ENCODE results near the gene BMAL1. TPM values are rescaled to one million over a fixed set of nuclear protein-coding genes. Genes with fewer than 3 reads are reported as not detected.

BMAL1 gene
- total and polyA plus RNA-seq, 3 experiments from 2014 or later = 25.2 to 29.4 (median 29.2) TPM

DNA sequence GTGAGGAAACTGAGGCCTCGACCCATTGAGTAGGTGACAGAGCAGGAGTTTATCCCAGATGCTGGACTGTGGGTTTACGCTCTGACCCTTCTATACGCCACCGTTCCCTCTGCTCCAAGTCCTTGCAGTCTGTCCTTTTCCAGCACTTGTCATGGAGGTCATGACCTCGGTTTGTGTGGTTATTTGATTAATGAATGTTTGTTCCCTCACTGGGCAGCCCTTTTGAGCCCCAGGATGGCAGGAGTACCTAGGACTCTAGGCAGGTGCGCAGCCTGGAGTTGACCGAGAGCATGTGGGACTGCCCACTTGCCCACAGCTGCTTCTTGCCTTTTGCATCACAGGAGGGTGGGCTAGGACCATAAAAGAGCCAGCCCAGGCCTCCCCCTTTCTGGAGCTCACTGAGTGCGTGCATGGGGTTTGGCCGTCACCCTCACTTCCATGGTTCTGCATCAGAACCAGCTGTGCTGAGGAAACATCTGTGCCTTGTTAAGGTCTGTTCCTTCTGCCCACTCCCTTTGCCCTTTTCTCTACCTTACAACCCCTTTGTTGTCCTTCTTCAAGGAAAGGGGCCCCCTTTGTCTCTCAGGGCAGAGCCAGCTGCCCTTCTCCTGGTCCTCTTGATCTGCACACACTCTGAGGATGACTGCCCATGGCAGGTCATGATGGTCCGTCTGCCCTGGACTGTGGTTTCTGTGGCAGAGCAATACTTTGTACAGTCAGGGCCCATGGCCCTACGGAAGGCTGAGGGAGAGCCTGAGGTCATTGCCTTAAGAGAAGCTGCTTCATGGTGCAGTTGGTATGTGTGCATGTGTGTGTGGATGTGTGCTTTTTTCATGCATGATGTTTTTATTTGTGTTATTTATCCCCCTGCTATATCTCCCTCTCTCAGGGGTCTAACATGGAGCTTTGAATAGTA is 38.2 kb downstream of the BMAL1 start:
- no peaks in the 10 kb centered on the region for H3K9me3 Mint-ChIP-seq
- peak overlapping the region in 5 of 7 donors; percentile 5 to 52 (median 18) for H3K4me3 Mint-ChIP-seq
- no peak overlapping the region for H3K4me3 ChIP-seq (ENCODE audit: low read length)
- ChIA-PET POLR2A (no interaction called here), CTCF (interaction anchor here (1.1 to 2.6 kb wide), 4 partner anchors 20 to 37 kb away, joined by 3 to 11 read pairs (median 4); no protein-coding TSS in a partner anchor)
- H3K27me3 ChIP-seq (ENCODE audit: insufficient read depth, low read length, poor library complexity, severe bottlenecking) = no peaks in the 10 kb centered on the region
- DNase-seq = no peak
- peaks cover 69% of the 10 kb centered on the region for H3K4me1 ChIP-seq (ENCODE audit: insufficient read depth, low read length)
- H3K36me3 Mint-ChIP-seq = peaks cover 4 to 52% (median 16%) of the 10 kb centered on the region in 3 donors
- peaks cover 12 to 98% (median 90%) of the 10 kb centered on the region in 3 donors for H3K4me1 Mint-ChIP-seq
- peak overlapping the region; percentile 25 to 87 (median 53) for H3K27ac Mint-ChIP-seq
- H3K36me3 ChIP-seq (ENCODE audit: insufficient read depth, low read length) = no peaks in the 10 kb centered on the region
- H3K9me3 ChIP-seq (ENCODE audit: low read length) = no peaks in the 10 kb centered on the region
- H3K27ac ChIP-seq (ENCODE audit: low read depth, low read length) = no peak overlapping the region
- H3K27me3 Mint-ChIP-seq = no peaks in the 10 kb centered on the region

- H3K4me1 ChIP-seq (ENCODE audit: insufficient read depth, low read length) = peaks cover 62% of the 10 kb centered on the region
- peak overlapping the region in 3 of 7 donors; percentile 5 to 52 (median 37) for H3K4me3 Mint-ChIP-seq
- peaks cover under 1% of the 10 kb centered on the region for H3K36me3 ChIP-seq (ENCODE audit: insufficient read depth, low read length)
- no peaks in the 10 kb centered on the region for H3K9me3 ChIP-seq (ENCODE audit: low read length)
- no peak overlapping the region for H3K27ac ChIP-seq (ENCODE audit: low read depth, low read length)
- no peaks in the 10 kb centered on the region for H3K9me3 Mint-ChIP-seq
- peaks cover 0 to 47% (median 11%) of the 10 kb centered on the region in 3 donors for H3K36me3 Mint-ChIP-seq
- H3K27me3 Mint-ChIP-seq = no peaks in the 10 kb centered on the region
- H3K27ac Mint-ChIP-seq = peak overlapping the region; percentile 25 to 87 (median 41)
- CTCF ChIA-PET = interaction anchor here (1.1 to 2.6 kb wide), 3 partner anchors 19 to 38 kb away, joined by 3 to 11 read pairs (median 4); no protein-coding TSS in a partner anchor
- H3K27me3 ChIP-seq (ENCODE audit: insufficient read depth, low read length, poor library complexity, severe bottlenecking) = no peaks in the 10 kb centered on the region
- DNase-seq = no peak
- POLR2A ChIA-PET = no interaction called here
- H3K4me3 ChIP-seq (ENCODE audit: low read length) = no peak overlapping the region
- peaks cover 20 to 98% (median 89%) of the 10 kb centered on the region in 3 donors for H3K4me1 Mint-ChIP-seq
These were observed 39.0 kb downstream of the BMAL1 start for GRCh38 chr11:13316528-13316961.

DNA sequence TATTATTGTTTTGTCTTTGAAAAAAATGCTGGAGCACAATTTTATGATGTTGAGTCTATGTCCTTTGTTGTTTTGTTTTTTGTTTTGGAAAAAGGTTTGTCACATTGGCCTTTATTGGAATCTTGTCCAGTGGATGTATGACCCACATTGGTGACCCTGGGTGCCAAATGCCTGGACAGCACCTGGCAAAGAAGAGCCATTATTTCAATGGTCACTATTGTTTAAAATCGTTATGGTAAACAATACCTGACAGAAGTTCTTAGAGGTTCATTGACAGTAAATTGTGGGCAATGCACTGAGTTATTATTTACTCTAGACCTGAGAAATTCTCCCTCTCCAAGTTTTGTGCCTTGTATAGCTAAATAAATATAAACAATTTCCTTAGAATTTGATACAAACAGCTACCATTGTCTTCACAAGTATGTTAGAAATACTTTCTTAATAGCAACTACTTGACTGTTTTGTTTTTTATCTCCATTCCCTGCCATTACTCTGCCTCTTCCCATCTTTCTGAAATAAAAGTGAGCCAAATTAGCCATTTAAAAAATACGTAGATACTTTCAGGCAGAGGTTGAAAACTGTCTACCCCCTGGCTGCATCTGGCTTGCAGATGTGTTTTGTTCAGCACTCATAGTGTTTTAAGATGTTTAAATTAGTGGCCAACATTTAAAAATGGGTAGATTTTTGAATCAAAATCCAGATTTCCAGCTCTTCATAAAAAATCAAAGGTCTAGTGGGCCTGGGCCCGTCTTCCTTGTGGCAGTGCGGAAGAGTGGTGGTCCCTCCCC is 39.9 kb downstream of the BMAL1 start:
- H3K4me1 ChIP-seq (ENCODE audit: insufficient read depth, low read length) = peaks cover 59% of the 10 kb centered on the region
- H3K27ac ChIP-seq (ENCODE audit: low read depth, low read length) = no peak overlapping the region
- no peak overlapping the region for H3K4me3 ChIP-seq (ENCODE audit: low read length)
- no peaks in the 10 kb centered on the region for H3K27me3 ChIP-seq (ENCODE audit: insufficient read depth, low read length, poor library complexity, severe bottlenecking)
- DNase-seq = no peak
- Mint-ChIP-seq H3K27ac (peak overlapping the region in 7 of 8 donors; percentile 24 to 71 (median 62)), H3K9me3 (no peaks in the 10 kb centered on the region), H3K36me3 (peaks cover 0 to 47% (median 12%) of the 10 kb centered on the region in 3 donors), H3K4me1 (peaks cover 29 to 98% (median 90%) of the 10 kb centered on the region in 3 donors), H3K27me3 (no peaks in the 10 kb centered on the region), H3K4me3 (peak overlapping the region in 5 of 7 donors; percentile 24 to 54 (median 44))
- CTCF ChIA-PET = interaction anchor here (0.6 to 1.1 kb wide), 3 partner anchors 18 to 39 kb away, joined by 3 to 5 read pairs (median 3); no protein-coding TSS in a partner anchor
- no peaks in the 10 kb centered on the region for H3K9me3 ChIP-seq (ENCODE audit: low read length)
- POLR2A ChIA-PET = interaction anchor here (0.7 kb wide), 1 partner anchor 38 kb away, joined by 5 read pairs; no protein-coding TSS in a partner anchor
- peaks cover 7% of the 10 kb centered on the region for H3K36me3 ChIP-seq (ENCODE audit: insufficient read depth, low read length)

DNA sequence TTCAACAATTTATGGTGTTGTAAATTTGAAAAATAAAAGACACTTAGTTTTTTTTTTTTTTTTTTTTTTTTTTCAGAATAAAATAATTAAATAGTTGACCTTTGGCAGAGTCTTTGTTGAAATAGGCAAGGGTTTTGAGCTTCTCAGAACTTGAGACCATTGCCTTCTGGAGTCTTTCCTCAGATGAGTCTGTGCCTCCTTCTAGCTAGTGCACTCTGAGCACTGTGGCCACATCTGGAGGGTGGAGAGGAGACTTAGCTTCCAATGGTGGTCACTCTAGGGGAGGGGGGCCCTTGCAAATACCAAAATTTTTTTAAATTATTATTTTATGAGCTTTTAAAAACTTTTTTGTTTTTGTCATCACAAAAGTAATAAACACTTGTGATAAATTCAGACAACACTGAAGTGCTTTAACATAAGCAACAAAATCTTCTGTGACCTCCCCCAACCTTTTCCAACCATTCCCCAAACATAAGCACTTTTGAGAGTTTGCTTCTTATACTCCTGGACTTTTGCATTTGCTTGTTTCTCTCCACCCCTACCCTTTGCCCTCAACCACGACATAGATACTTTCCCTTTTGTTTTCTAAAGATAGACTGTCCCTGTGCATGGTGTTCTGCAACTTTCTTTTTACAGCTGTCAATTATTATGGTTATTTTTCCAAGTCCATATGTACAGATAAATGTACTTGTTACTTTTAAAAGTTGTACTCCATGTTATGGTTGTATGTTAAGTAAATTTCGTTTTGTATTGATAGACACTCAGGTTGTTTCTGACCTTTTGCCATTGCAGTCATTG is 41.1 kb downstream of the BMAL1 start:
- DNase-seq = no peak
- H3K36me3 ChIP-seq (ENCODE audit: insufficient read depth, low read length) = peaks cover 7% of the 10 kb centered on the region
- H3K27me3 ChIP-seq (ENCODE audit: insufficient read depth, low read length, poor library complexity, severe bottlenecking) = no peaks in the 10 kb centered on the region
- H3K4me1 Mint-ChIP-seq = peaks cover 38 to 88% (median 83%) of the 10 kb centered on the region in 3 donors
- ChIA-PET CTCF (interaction anchor here (0.6 to 0.9 kb wide), 2 partner anchors 17 to 40 kb away, joined by 3 to 5 read pairs; no protein-coding TSS in a partner anchor), POLR2A (interaction anchor here (0.6 to 0.7 kb wide), 2 partner anchors 9 to 39 kb away, joined by 3 to 5 read pairs; no protein-coding TSS in a partner anchor)
- H3K9me3 Mint-ChIP-seq = no peaks in the 10 kb centered on the region
- H3K36me3 Mint-ChIP-seq = peaks cover 0 to 43% (median 10%) of the 10 kb centered on the region in 3 donors
- H3K27me3 Mint-ChIP-seq = peaks cover 0 to 1% of the 10 kb centered on the region in 2 donors
- no peak overlapping the region for H3K27ac ChIP-seq (ENCODE audit: low read depth, low read length)
- no peaks in the 10 kb centered on the region for H3K9me3 ChIP-seq (ENCODE audit: low read length)
- H3K4me3 Mint-ChIP-seq = peak overlapping the region in 6 of 7 donors; percentile 1 to 79 (median 54)
- H3K4me3 ChIP-seq (ENCODE audit: low read length) = no peak overlapping the region
- peaks cover 48% of the 10 kb centered on the region for H3K4me1 ChIP-seq (ENCODE audit: insufficient read depth, low read length)
- peak overlapping the region; percentile 9 to 82 (median 72) for H3K27ac Mint-ChIP-seq

GRCh38 chr11:13320688-13321087 is 43.1 kb downstream of the BMAL1 start:
- CTCF ChIA-PET = interaction anchor here (2.9 kb wide), 1 partner anchor 14 kb away, joined by 14 read pairs; no protein-coding TSS in a partner anchor
- no peaks in the 10 kb centered on the region for H3K9me3 Mint-ChIP-seq
- H3K27ac Mint-ChIP-seq = peak overlapping the region in 6 of 8 donors; percentile 1 to 77 (median 54)
- Histone ChIP-seq H3K4me1 (ENCODE audit: insufficient read depth, low read length) (peaks cover 31% of the 10 kb centered on the region), H3K36me3 (ENCODE audit: insufficient read depth, low read length) (peaks cover 7% of the 10 kb centered on the region), H3K4me3 (ENCODE audit: low read length) (no peak overlapping the region), H3K27ac (ENCODE audit: low read depth, low read length) (no peak overlapping the region), H3K27me3 (ENCODE audit: insufficient read depth, low read length, poor library complexity, severe bottlenecking) (no peaks in the 10 kb centered on the region), H3K9me3 (ENCODE audit: low read length) (no peaks in the 10 kb centered on the region)
- POLR2A ChIA-PET = interaction anchor here (0.6 kb wide), 1 partner anchor 32 kb away, joined by 4 read pairs; no protein-coding TSS in a partner anchor
- H3K27me3 Mint-ChIP-seq = peaks cover 0 to 1% of the 10 kb centered on the region in 2 donors
- DNase-seq = no peak
- H3K4me1 Mint-ChIP-seq = peaks cover 53 to 80% (median 76%) of the 10 kb centered on the region in 3 donors
- peaks cover 0 to 44% (median 6%) of the 10 kb centered on the region in 3 donors for H3K36me3 Mint-ChIP-seq
- no peak overlapping the region for H3K4me3 Mint-ChIP-seq

DNA sequence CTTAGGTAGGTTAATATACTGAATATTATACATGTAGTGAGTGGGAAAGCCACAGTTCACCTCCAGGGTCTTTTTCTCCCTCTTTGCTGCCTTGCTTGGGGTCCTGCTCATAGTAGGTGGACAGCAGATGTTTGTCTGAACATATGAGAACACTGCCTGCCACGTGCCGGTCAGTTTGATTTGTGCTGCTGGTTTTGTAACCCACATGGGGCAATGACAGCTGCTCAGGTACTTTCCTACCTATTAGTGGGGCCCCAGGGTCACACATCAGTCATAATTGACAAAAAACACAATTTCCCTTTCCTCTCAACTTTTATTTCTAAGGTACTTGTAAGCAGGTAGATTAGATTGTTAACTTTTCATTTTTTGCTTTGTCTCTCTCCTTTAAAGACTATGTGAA is 43.8 kb downstream of the BMAL1 start:
- POLR2A ChIA-PET = no interaction called here
- Mint-ChIP-seq H3K9me3 (no peaks in the 10 kb centered on the region), H3K27me3 (peaks cover 0 to 1% of the 10 kb centered on the region in 2 donors), H3K4me3 (no peak overlapping the region), H3K36me3 (peaks cover 0 to 40% (median 7%) of the 10 kb centered on the region in 3 donors), H3K4me1 (peaks cover 57 to 73% (median 72%) of the 10 kb centered on the region in 3 donors), H3K27ac (peak overlapping the region in 4 of 8 donors; percentile 19 to 66 (median 52))
- peaks cover 23% of the 10 kb centered on the region for H3K4me1 ChIP-seq (ENCODE audit: insufficient read depth, low read length)
- no peak overlapping the region for H3K4me3 ChIP-seq (ENCODE audit: low read length)
- no peak for DNase-seq
- CTCF ChIA-PET = interaction anchor here (2.9 kb wide), 1 partner anchor 14 kb away, joined by 14 read pairs; no protein-coding TSS in a partner anchor
- no peaks in the 10 kb centered on the region for H3K27me3 ChIP-seq (ENCODE audit: insufficient read depth, low read length, poor library complexity, severe bottlenecking)
- peaks cover 7% of the 10 kb centered on the region for H3K36me3 ChIP-seq (ENCODE audit: insufficient read depth, low read length)
- H3K9me3 ChIP-seq (ENCODE audit: low read length) = no peaks in the 10 kb centered on the region
- H3K27ac ChIP-seq (ENCODE audit: low read depth, low read length) = no peak overlapping the region

GRCh38 chr11:13324141-13324540 is 46.6 kb downstream of the BMAL1 start:
- POLR2A ChIA-PET = no interaction called here
- peaks cover 0 to 60% (median 15%) of the 10 kb centered on the region in 3 donors for H3K36me3 Mint-ChIP-seq
- peaks cover 65 to 77% (median 65%) of the 10 kb centered on the region in 3 donors for H3K4me1 Mint-ChIP-seq
- no peak for DNase-seq
- H3K9me3 ChIP-seq (ENCODE audit: low read length) = no peaks in the 10 kb centered on the region
- H3K4me3 ChIP-seq (ENCODE audit: low read length) = no peak overlapping the region
- H3K27ac ChIP-seq (ENCODE audit: low read depth, low read length) = no peak overlapping the region
- peaks cover 7% of the 10 kb centered on the region for H3K36me3 ChIP-seq (ENCODE audit: insufficient read depth, low read length)
- peaks cover 0 to 1% of the 10 kb centered on the region in 2 donors for H3K27me3 Mint-ChIP-seq
- CTCF ChIA-PET = no interaction called here
- H3K27ac Mint-ChIP-seq = peak overlapping the region in 6 of 8 donors; percentile 10 to 96 (median 44)
- peaks cover 2% of the 10 kb centered on the region for H3K4me1 ChIP-seq (ENCODE audit: insufficient read depth, low read length)
- no peaks in the 10 kb centered on the region for H3K9me3 Mint-ChIP-seq
- no peaks in the 10 kb centered on the region for H3K27me3 ChIP-seq (ENCODE audit: insufficient read depth, low read length, poor library complexity, severe bottlenecking)
- peak overlapping the region in 1 of 7 donors; percentile 16 for H3K4me3 Mint-ChIP-seq
